Measurements from ENCODE around the gene ZNF668.

The ZNF668 gene

GRCh38 chr16:31089199-31089598 is 15.2 kb upstream of the ZNF668 start:
- in situ Hi-C loops (cut with MboI; ENCODE audit: low sequenced_read_pairs, unreplicated experiment), result no loop called here
- DNase-seq (ENCODE audit: low spot score), result no peak
- no peak for TF ChIP-seq CTCF (IDR thresholded peaks at IDR 0.05; ENCODE audit: borderline replicate concordance, control extremely low read depth, extremely low read depth, insufficient read depth, missing control alignments)

GRCh38 chr16:31088459-31089183 is 14.6 kb upstream of the ZNF668 start, which contains the start of gene PRSS53:
TSS of gene PRSS53 (minus strand) at chr16:31088943. CDS start at chr16:31088809, 134 bp downstream.
- DNase-seq (ENCODE audit: low spot score), result no peak
- TF ChIP-seq CTCF (IDR thresholded peaks at IDR 0.05; ENCODE audit: borderline replicate concordance, control extremely low read depth, extremely low read depth, insufficient read depth, missing control alignments), result no peak
- in situ Hi-C loops (cut with MboI; ENCODE audit: low sequenced_read_pairs, unreplicated experiment), result no loop called here

- no peak for DNase-seq (ENCODE audit: low spot score)
- TF ChIP-seq CTCF (IDR thresholded peaks at IDR 0.05; ENCODE audit: borderline replicate concordance, control extremely low read depth, extremely low read depth, insufficient read depth, missing control alignments), result no peak
- in situ Hi-C loops (cut with MboI; ENCODE audit: low sequenced_read_pairs, unreplicated experiment), result no loop called here
Measured at GRCh38 chr16:31087971-31088370, 13.9 kb upstream of the ZNF668 start.

- DNase-seq (ENCODE audit: low spot score), result no peak
- in situ Hi-C loops (cut with MboI; ENCODE audit: low sequenced_read_pairs, unreplicated experiment), result no loop called here
- TF ChIP-seq CTCF (IDR thresholded peaks at IDR 0.05; ENCODE audit: borderline replicate concordance, control extremely low read depth, extremely low read depth, insufficient read depth, missing control alignments), result no peak
Measured at GRCh38 chr16:31087481-31087880, 13.4 kb upstream of the ZNF668 start.

- in situ Hi-C loops (cut with MboI; ENCODE audit: low sequenced_read_pairs, unreplicated experiment), result no loop called here
- TF ChIP-seq CTCF (IDR thresholded peaks at IDR 0.05; ENCODE audit: borderline replicate concordance, control extremely low read depth, extremely low read depth, insufficient read depth, missing control alignments), result no peak
- DNase-seq (ENCODE audit: low spot score), result no peak
Measured at GRCh38 chr16:31086629-31086906, 12.5 kb upstream of the ZNF668 start.

GRCh38 chr16:31085873-31086628 is 12.0 kb upstream of the ZNF668 start:
- DNase-seq (ENCODE audit: low spot score), result no peak
- in situ Hi-C loops (cut with MboI; ENCODE audit: low sequenced_read_pairs, unreplicated experiment), result no loop called here
- TF ChIP-seq CTCF (IDR thresholded peaks at IDR 0.05; ENCODE audit: borderline replicate concordance, control extremely low read depth, extremely low read depth, insufficient read depth, missing control alignments), result no peak
